Cerebellar nuclear complex (tissue), 1 donor: Measurements from ENCODE around the gene NXT1.
A peak's percentile ranks its signal among the peaks of the same experiment; 100 is the strongest.

Experiments used
- DNase-seq, 2 experiments: peaks; one replicate each; lab custom pipeline; 2025; lab: John Stamatoyannopoulos, UW

NXT1 gene

GRCh38 chr20:23391707-23392310 lies 41.2 kb downstream of the NXT1 start:
- no peak for DNase-seq

GRCh38 chr20:23393996-23394775 lies 43.6 kb downstream of the NXT1 start:
- no peak for DNase-seq

- peak in 1 of 2 experiments; percentile 13 for DNase-seq
Measured at GRCh38 chr20:23396950-23397627, 46.5 kb downstream of the NXT1 start.

GRCh38 chr20:23397961-23398360 lies 47.4 kb downstream of the NXT1 start:
- no peak for DNase-seq

- DNase-seq: no peak
Measured at GRCh38 chr20:23399568-23400241, 49.1 kb downstream of the NXT1 start.

GRCh38 chr20:23401051-23401450 lies 50.5 kb downstream of the NXT1 start:
- DNase-seq: no peak

GRCh38 chr20:23403751-23404150 lies 53.2 kb downstream of the NXT1 start:
- no peak for DNase-seq

- no peak for DNase-seq
Measured at GRCh38 chr20:23404196-23404595, 53.6 kb downstream of the NXT1 start.
